ENCODE data around the gene TMX1.

The TMX1 gene

GRCh38 chr14:51304438-51304837, 64.4 kb downstream of the TMX1 start:
- Histone ChIP-seq H3K27me3 (replicated peaks; ENCODE audit: control insufficient read depth, insufficient read depth, low read length, poor library complexity, severe bottlenecking) (no peaks in the 10 kb centered on the region), H3K27ac (ENCODE audit: insufficient read depth, low read length, poor library complexity, severe bottlenecking) (no peak overlapping the region), H3K4me3 (ENCODE audit: insufficient read depth, low read depth, low read length, poor library complexity, severe bottlenecking) (no peak overlapping the region), H3K9me3 (ENCODE audit: control insufficient read depth, low read length) (no peaks in the 10 kb centered on the region), H3K4me1 (ENCODE audit: control insufficient read depth, insufficient read depth, low read length, poor library complexity, severe bottlenecking) (no peaks in the 10 kb centered on the region), H3K36me3 (ENCODE audit: control insufficient read depth, insufficient read depth, low read length) (no peaks in the 10 kb centered on the region)
- DNase-seq: no peak

- Histone ChIP-seq H3K27ac (ENCODE audit: insufficient read depth, low read length, poor library complexity, severe bottlenecking) (no peak overlapping the region), H3K9me3 (ENCODE audit: control insufficient read depth, low read length) (no peaks in the 10 kb centered on the region), H3K4me3 (ENCODE audit: insufficient read depth, low read depth, low read length, poor library complexity, severe bottlenecking) (no peak overlapping the region), H3K4me1 (ENCODE audit: control insufficient read depth, insufficient read depth, low read length, poor library complexity, severe bottlenecking) (no peaks in the 10 kb centered on the region), H3K27me3 (replicated peaks; ENCODE audit: control insufficient read depth, insufficient read depth, low read length, poor library complexity, severe bottlenecking) (no peaks in the 10 kb centered on the region), H3K36me3 (ENCODE audit: control insufficient read depth, insufficient read depth, low read length) (no peaks in the 10 kb centered on the region)
- DNase-seq: no peak
Observed at GRCh38 chr14:51304941-51305340, 64.9 kb downstream of the TMX1 start.

DNA sequence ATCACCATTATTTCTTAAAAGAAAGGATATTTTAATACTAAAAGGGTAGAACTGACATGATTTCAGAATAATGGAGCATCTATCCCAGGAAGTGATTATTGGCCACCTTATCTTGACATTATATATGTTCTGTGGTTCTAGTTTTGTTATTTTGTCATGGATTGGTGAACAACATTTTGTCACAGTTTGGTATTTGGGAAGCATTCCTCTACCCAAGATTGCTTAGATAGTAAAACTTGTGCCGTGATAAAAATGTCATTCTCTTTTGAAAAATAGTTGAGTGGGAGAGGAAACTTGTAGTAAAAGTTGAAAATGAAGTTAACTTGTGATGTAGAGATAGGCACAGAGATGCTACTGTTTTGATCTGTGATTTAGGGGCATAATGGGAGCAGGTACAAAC, 65.7 kb downstream of the TMX1 start:
- Histone ChIP-seq H3K4me3 (ENCODE audit: insufficient read depth, low read depth, low read length, poor library complexity, severe bottlenecking) (no peak overlapping the region), H3K36me3 (ENCODE audit: control insufficient read depth, insufficient read depth, low read length) (no peaks in the 10 kb centered on the region), H3K9me3 (ENCODE audit: control insufficient read depth, low read length) (no peaks in the 10 kb centered on the region), H3K27me3 (replicated peaks; ENCODE audit: control insufficient read depth, insufficient read depth, low read length, poor library complexity, severe bottlenecking) (no peaks in the 10 kb centered on the region), H3K27ac (ENCODE audit: insufficient read depth, low read length, poor library complexity, severe bottlenecking) (no peak overlapping the region), H3K4me1 (ENCODE audit: control insufficient read depth, insufficient read depth, low read length, poor library complexity, severe bottlenecking) (no peaks in the 10 kb centered on the region)
- DNase-seq: no peak

Data from effector memory CD4-positive, alpha-beta T cell (primary cell).